H1 (cell line): Measurements from ENCODE around the gene ABI2. TPM values are rescaled to one million over a fixed set of nuclear protein-coding genes. Genes with fewer than 3 reads are reported as not detected.

Source experiments
- CTCF ChIA-PET: fragments of 300-600 bp; sonication (Branson Sonifier 250); formaldehyde crosslinking; loops from one replicate; lab custom pipeline; 2021; ENCODE audit not compliant: partially characterized antibody; lab: Charles Lee
- POLR2A ChIA-PET: fragments of 300-600 bp; sonication (Branson Sonifier 250); formaldehyde crosslinking; loops from one replicate; lab custom pipeline; 2021; ENCODE audit warnings: inconsistent platforms; ENCODE audit not compliant: partially characterized antibody; lab: Charles Lee
- DNase-seq, 2 experiments: peaks; one replicate each; pipeline versions ENCODE4 v3.0.0 to v3.0.0-alpha.2; 2010 to 2022; ENCODE audit warnings: low spot score in 2 of 2, low read depth in 1 of 2, mixed read lengths in 1 of 2
- FAIRE-seq: peaks from 2 replicates; lab custom pipeline; 2011; peaks lifted over from hg19 to GRCh38; lab: Jason Lieb, UNC
- H2AFZ ChIP-seq: 2 replicates; pipeline ENCODE4 v1.8.1; 2012; ENCODE audit warnings: low read length, inconsistent platforms
- H2AK5ac ChIP-seq: 2 replicates; pipeline ENCODE4 v1.6.1; 2013; ENCODE audit warnings: low read depth, low read length
- H2BK120ac ChIP-seq: replicated peaks from 2 replicates; pipeline ENCODE3; 2013; ENCODE audit warnings: low read depth, low read length, inconsistent platforms
- H2BK12ac ChIP-seq: 2 replicates; pipeline ENCODE4 v1.6.1; 2013; ENCODE audit warnings: low read depth, low read length
- H2BK15ac ChIP-seq: 2 replicates; pipeline ENCODE4 v1.6.1; 2013; ENCODE audit warnings: low read length
- H2BK20ac ChIP-seq: 2 replicates; pipeline ENCODE4 v1.6.1; 2013; ENCODE audit warnings: low read length
- H2BK5ac ChIP-seq: 2 replicates; pipeline ENCODE4 v1.6.1; 2013; ENCODE audit warnings: low read depth, low read length
- H3K14ac ChIP-seq: 2 replicates; pipeline ENCODE4 v1.6.1; 2013; ENCODE audit warnings: inconsistent platforms; ENCODE audit not compliant: insufficient read length
- H3K18ac ChIP-seq: 2 replicates; pipeline ENCODE4 v1.6.1; 2013; ENCODE audit warnings: low read length; ENCODE audit errors: extremely low read depth
- H3K23ac ChIP-seq: 2 replicates; pipeline ENCODE4 v1.6.1; 2013; ENCODE audit warnings: inconsistent platforms; ENCODE audit not compliant: insufficient read length
- H3K23me2 ChIP-seq: 2 replicates; pipeline ENCODE4 v1.6.1; 2013; ENCODE audit warnings: low read depth, low read length
- H3K27ac ChIP-seq: 2 replicates; pipeline ENCODE4 v1.6.1; 2011; ENCODE audit warnings: low read depth, low read length, inconsistent platforms
- H3K27me3 ChIP-seq, 4 experiments: replicated peaks in 1 of 4; 1 replicate in 1 of 4; 2 replicates in 3 of 4; pipeline versions ENCODE4 v1.6.1 to v1.8.1; 2011 to 2013; ENCODE audit warnings: low read length in 3 of 4, mild to moderate bottlenecking in 3 of 4, inconsistent platforms in 2 of 4, mixed read lengths in 2 of 4, moderate library complexity in 1 of 4; ENCODE audit not compliant: control insufficient read depth in 3 of 4, insufficient read depth in 3 of 4; ENCODE audit errors: extremely low read depth in 1 of 4
- H3K36me3 ChIP-seq, 4 experiments: 2 replicates each; pipeline versions ENCODE4 v1.6.1 to v1.8.1; 2011 to 2013; ENCODE audit warnings: mild to moderate bottlenecking in 4 of 4, low read length in 3 of 4, moderate library complexity in 2 of 4, control low read depth in 1 of 4, inconsistent platforms in 1 of 4; ENCODE audit not compliant: insufficient read depth in 4 of 4, control insufficient read depth in 2 of 4
- H3K4ac ChIP-seq: replicated peaks from 2 replicates; pipeline ENCODE3; 2013; ENCODE audit warnings: low read length, low read depth, mixed read lengths, inconsistent platforms; ENCODE audit not compliant: insufficient read length
- H3K4me1 ChIP-seq, 4 experiments: replicated peaks in 1 of 4; 1 replicate in 1 of 4; 2 replicates in 3 of 4; pipeline versions ENCODE4 v1.6.1 to v1.8.1; 2011 to 2013; ENCODE audit warnings: low read length in 3 of 4, inconsistent platforms in 2 of 4, mixed read lengths in 1 of 4; ENCODE audit not compliant: insufficient read depth in 4 of 4, control insufficient read depth in 3 of 4
- H3K4me2 ChIP-seq, 2 experiments: 2 replicates each; pipeline versions ENCODE4 v1.6.1 to v1.8.1; 2011 to 2013; ENCODE audit warnings: low read depth in 2 of 2, low read length in 2 of 2, control low read depth in 1 of 2, inconsistent platforms in 1 of 2, mild to moderate bottlenecking in 1 of 2; ENCODE audit not compliant: insufficient read depth in 1 of 2
- H3K4me3 ChIP-seq, 4 experiments: fragments of 200-600, 300-600 bp in 1 of 4; sonication (generic), shearing (Covaris generic), sonication (Bioruptor Twin) in 1 of 4; 2 replicates each; pipeline versions ENCODE4 v1.5.1 to v1.8.1; 2011 to 2016; ENCODE audit warnings: low read length in 4 of 4, low read depth in 3 of 4, control low read depth in 2 of 4, inconsistent platforms in 2 of 4, mild to moderate bottlenecking in 2 of 4, mixed read lengths in 1 of 4, moderate library complexity in 1 of 4; ENCODE audit not compliant: insufficient read depth in 2 of 4; ENCODE audit errors: extremely low read depth in 1 of 4
- H3K56ac ChIP-seq: replicated peaks from 2 replicates; pipeline ENCODE3; 2013; ENCODE audit warnings: low read depth, mild to moderate bottlenecking, mixed read lengths, low read length, inconsistent platforms; ENCODE audit not compliant: insufficient read length
- H3K79me1 ChIP-seq: 2 replicates; pipeline ENCODE4 v1.6.1; 2013; ENCODE audit warnings: low read depth, low read length, control low read depth
- H3K79me2 ChIP-seq, 2 experiments: 2 replicates each; pipeline versions ENCODE4 v1.6.1 to v1.8.1; 2012 to 2013; ENCODE audit warnings: low read length in 2 of 2, mild to moderate bottlenecking in 2 of 2, inconsistent platforms in 1 of 2; ENCODE audit not compliant: insufficient read depth in 2 of 2, control insufficient read depth in 1 of 2
- H3K9ac ChIP-seq, 4 experiments: replicated peaks in 1 of 4; 1 replicate in 1 of 4; 2 replicates in 3 of 4; pipeline versions ENCODE4 v1.6.1 to v1.8.1; 2011 to 2013; ENCODE audit warnings: low read depth in 3 of 4, low read length in 3 of 4, control low read depth in 2 of 4, mild to moderate bottlenecking in 2 of 4, moderate library complexity in 2 of 4, inconsistent platforms in 1 of 4; ENCODE audit errors: extremely low read depth in 1 of 4
- H3K9me3 ChIP-seq, 2 experiments: 2 replicates each; pipeline versions ENCODE4 v1.6.1 to v1.8.1; 2012 to 2013; ENCODE audit warnings: mild to moderate bottlenecking in 2 of 2, moderate library complexity in 2 of 2, control low read depth in 1 of 2, inconsistent platforms in 1 of 2, low read depth in 1 of 2, low read length in 1 of 2, mixed read lengths in 1 of 2; ENCODE audit not compliant: insufficient read depth in 2 of 2
- H4K20me1 ChIP-seq, 2 experiments: replicated peaks in 1 of 2; 2 replicates each; pipeline versions ENCODE3 to v1.8.1; 2011 to 2013; ENCODE audit warnings: inconsistent platforms in 2 of 2, low read length in 2 of 2, mild to moderate bottlenecking in 1 of 2; ENCODE audit not compliant: insufficient read depth in 2 of 2, control insufficient read depth in 1 of 2
- H4K5ac ChIP-seq: 2 replicates; pipeline ENCODE4 v1.6.1; 2013; ENCODE audit warnings: low read length, low read depth, mixed read lengths, inconsistent platforms; ENCODE audit not compliant: insufficient read length
- H4K8ac ChIP-seq: 2 replicates; pipeline ENCODE4 v1.8.0; 2013; ENCODE audit warnings: mild to moderate bottlenecking, moderate library complexity, low read length, inconsistent platforms; ENCODE audit not compliant: insufficient read depth; ENCODE audit errors: extremely low read depth
- H4K91ac ChIP-seq: replicated peaks from 2 replicates; pipeline ENCODE3; 2013; ENCODE audit warnings: low read length, mixed read lengths, inconsistent platforms; ENCODE audit not compliant: insufficient read length
- GTF2F1 ChIP-seq: IDR thresholded peaks from 2 replicates; pipeline ENCODE4 v1.6.1; 2012; ENCODE audit warnings: low read depth, low read length, improper control_type of control experiment, borderline replicate concordance
- HDAC2 ChIP-seq, 2 experiments: fragments of 300-600 bp in 1 of 2; sonication (generic) in 1 of 2; IDR thresholded peaks; 2 replicates each; pipeline ENCODE4 v1.6.1; 2011 to 2012; ENCODE audit warnings: low read depth in 2 of 2, low read length in 2 of 2, mild to moderate bottlenecking in 2 of 2, moderate library complexity in 2 of 2, borderline replicate concordance in 1 of 2, inconsistent platforms in 1 of 2
- polyA plus RNA-seq, 7 experiments: library from polyadenylated mRNA; depleted of rRNA in 3 of 7; stranded (reverse) in 5 of 7; unstranded in 2 of 7; fragments of >200 nt in 5 of 7; fragments of 200-250 nt in 2 of 7; gene quantifications; 1 replicate in 5 of 7; 2 replicates in 1 of 7; 4 replicates in 1 of 7; pipeline versions ENCODE4 v1.2.1 to v1.2.3, GENCODE V29; 2011 to 2013; ENCODE audit warnings: missing spikeins in 2 of 7, mixed read lengths in 2 of 7
- total RNA-seq: library from RNA; stranded (reverse); fragmentation: NEBNext Ultra II Directional; extraction: Animal tissue kit (Norgen Biotek cat#: 25700); gene quantifications from 2 replicates; pipeline ENCODE4 v1.2.1, GENCODE V29; 2021

Gene ABI2
- total and polyA plus RNA-seq, 2 of the 8 experiments (the other 6 are each of a cell fraction or from before 2014, with no cell fraction given): 62.3 to 118 TPM

DNA sequence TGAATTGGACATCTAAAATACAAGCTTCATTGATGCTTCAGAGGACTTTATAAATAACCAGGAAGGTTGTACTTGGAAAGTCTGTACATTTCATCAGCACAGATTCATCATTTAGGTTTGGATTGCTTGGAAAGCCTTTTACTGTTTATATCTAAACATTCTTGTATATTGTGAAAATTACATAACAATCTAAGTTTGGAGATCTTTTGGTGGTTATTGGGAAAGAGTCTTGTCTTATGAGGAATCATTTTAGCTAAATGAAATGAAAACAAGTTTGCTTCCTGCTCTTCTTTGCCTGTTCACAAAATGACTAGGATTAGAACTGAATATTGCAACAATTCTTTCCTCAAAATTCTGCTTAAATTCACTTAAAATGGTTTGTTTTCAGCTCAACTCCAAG, 79.3 kb downstream of the ABI2 start:
- no peaks in the 10 kb centered on the region for H3K23me2 ChIP-seq
- TF ChIP-seq GTF2F1 (no peak), HDAC2 (IDR thresholded peaks at IDR 0.05; ENCODE audit: borderline replicate concordance in 1 of 2, low read depth in 2 of 2, low read length in 2 of 2) (no peak)
- H2BK12ac ChIP-seq: no peak overlapping the region
- DNase-seq (no peak), FAIRE-seq (no peak)
- H3K27ac ChIP-seq: no peak overlapping the region
- H2BK20ac ChIP-seq: no peak overlapping the region
- no peaks in the 10 kb centered on the region for H3K9me3 ChIP-seq
- H3K4me2 ChIP-seq: no peak overlapping the region
- no peak overlapping the region for H3K56ac ChIP-seq
- H4K8ac ChIP-seq: no peak overlapping the region
- no peaks in the 10 kb centered on the region for H3K79me1 ChIP-seq
- no peak overlapping the region for H3K18ac ChIP-seq
- H2BK5ac ChIP-seq: no peak overlapping the region
- peaks cover 8 to 59% (median 39%) of the 10 kb centered on the region in 4 experiments for H3K36me3 ChIP-seq
- no peak overlapping the region for H2BK15ac ChIP-seq
- no peak overlapping the region for H4K5ac ChIP-seq
- H3K23ac ChIP-seq: no peak overlapping the region
- ChIA-PET POLR2A (no interaction called here), CTCF (interaction anchor here (0.6 to 1.0 kb wide), 3 partner anchors 151 to 504 kb away, joined by 3 to 4 read pairs (median 3); no protein-coding TSS in a partner anchor)
- no peaks in the 10 kb centered on the region for H3K4me1 ChIP-seq
- no peak overlapping the region for H3K4ac ChIP-seq
- H3K27me3 ChIP-seq: no peaks in the 10 kb centered on the region
- H4K91ac ChIP-seq: no peak overlapping the region
- no peak overlapping the region for H3K9ac ChIP-seq
- no peak overlapping the region for H3K4me3 ChIP-seq
- no peak overlapping the region for H2BK120ac ChIP-seq
- H3K79me2 ChIP-seq: no peaks in the 10 kb centered on the region
- H2AFZ ChIP-seq: no peak overlapping the region
- H3K14ac ChIP-seq: no peak overlapping the region
- no peak overlapping the region for H2AK5ac ChIP-seq
- no peaks in the 10 kb centered on the region for H4K20me1 ChIP-seq
